GM12891 (cell line): ENCODE data around the gene NKAIN2.

Experiments used
- POLR2A ChIP-seq: IDR thresholded peaks from 2 replicates; pipeline ENCODE4 v1.6.1; 2011; ENCODE audit warnings: low read depth, low read length, control low read depth
- POLR2AphosphoS5 ChIP-seq: IDR thresholded peaks from 2 replicates; pipeline ENCODE4 v1.6.1; 2011; ENCODE audit warnings: low read depth, low read length, control low read depth
- POU2F2 ChIP-seq: IDR thresholded peaks from 2 replicates; pipeline ENCODE4 v1.6.1; 2011; ENCODE audit warnings: low read depth, mild to moderate bottlenecking, control low read depth, low read length, moderate library complexity
- TAF1 ChIP-seq: IDR thresholded peaks from 2 replicates; pipeline ENCODE4 v1.6.1; 2011; ENCODE audit warnings: low read depth, low read length, control low read depth

DNA sequence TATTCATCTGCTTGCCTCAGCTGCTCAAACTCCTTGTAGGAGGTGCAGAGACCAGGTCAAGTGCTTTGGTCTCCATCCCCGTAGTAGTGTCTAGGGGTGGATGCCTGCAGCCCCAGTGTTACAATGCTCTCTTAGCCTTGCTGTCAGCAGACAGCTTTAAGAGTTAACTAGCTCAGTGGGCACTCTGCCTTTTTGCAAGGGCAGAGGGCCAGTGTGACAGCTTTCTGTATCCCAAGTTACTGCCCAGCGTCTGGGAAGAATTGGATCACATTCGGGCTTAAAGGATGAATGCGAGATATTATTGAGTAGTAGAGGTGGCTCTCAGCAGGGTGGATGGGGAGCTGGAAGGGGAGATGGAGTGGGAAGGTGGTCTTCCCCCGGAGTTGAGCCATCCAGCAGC lies 818.7 kb downstream of the NKAIN2 start:
- TF ChIP-seq POLR2AphosphoS5 (no peak), TAF1 (no peak), POLR2A (no peak), POU2F2 (no peak)
